Endodermal cell (in vitro differentiated cells): ENCODE data around the gene UBE2Q2. TPM values are rescaled to one million over a fixed set of nuclear protein-coding genes. Genes with fewer than 3 reads are reported as not detected.
A peak's percentile ranks its signal among the peaks of the same experiment; 100 is the strongest.
"Not testable (repeated sequence)": the region's sequence is repeated elsewhere in the genome, so short reads cannot be mapped to it uniquely, and the experiment has no call there.

ENCODE experiments used
- DNase-seq: peaks from one replicate; pipeline ENCODE4 v3.0.0-alpha.2; 2017
- H3K27ac ChIP-seq: 2 replicates; pipeline ENCODE4 v1.5.1; 2013; ENCODE audit warnings: mild to moderate bottlenecking, low read depth, low read length, moderate library complexity
- H3K27me3 ChIP-seq: 2 replicates; pipeline ENCODE4 v1.6.1; 2013; ENCODE audit warnings: mild to moderate bottlenecking, low read length, moderate library complexity; ENCODE audit not compliant: insufficient read depth, control insufficient read depth, poor library complexity, severe bottlenecking
- H3K36me3 ChIP-seq: 2 replicates; pipeline ENCODE4 v1.7.0; 2013; ENCODE audit warnings: mild to moderate bottlenecking, low read length, moderate library complexity; ENCODE audit not compliant: control insufficient read depth, insufficient read depth
- H3K4me1 ChIP-seq: one replicate; pipeline ENCODE4 v1.7.0; 2013; ENCODE audit warnings: low read length; ENCODE audit not compliant: control insufficient read depth, insufficient read depth
- H3K4me3 ChIP-seq: 2 replicates; pipeline ENCODE4 v1.5.1; 2013; ENCODE audit warnings: mild to moderate bottlenecking, low read length, moderate library complexity
- H3K9ac ChIP-seq: 2 replicates; pipeline ENCODE4 v1.6.1; 2013; ENCODE audit warnings: mild to moderate bottlenecking, low read length, moderate library complexity; ENCODE audit not compliant: poor library complexity, severe bottlenecking; ENCODE audit errors: extremely low read depth
- H3K9me3 ChIP-seq: 2 replicates; pipeline ENCODE4 v1.6.1; 2013; ENCODE audit warnings: mild to moderate bottlenecking, low read length, moderate library complexity; ENCODE audit not compliant: control insufficient read depth
- H3K27ac Mint-ChIP-seq: 2 replicates; pipeline ENCODE4 v1.8.0; 2020; ENCODE audit warnings: mixed read lengths
- H3K27me3 Mint-ChIP-seq: 2 replicates; pipeline ENCODE4 v1.8.0; 2021; ENCODE audit warnings: mild to moderate bottlenecking, mixed read lengths; ENCODE audit not compliant: insufficient read depth
- H3K36me3 Mint-ChIP-seq: 2 replicates; pipeline ENCODE4 v1.8.0; 2020; ENCODE audit warnings: low read depth, mixed read lengths
- H3K4me1 Mint-ChIP-seq: 2 replicates; pipeline ENCODE4 v1.8.0; 2020; ENCODE audit warnings: mixed read lengths
- H3K4me3 Mint-ChIP-seq: 2 replicates; pipeline ENCODE4 v1.8.0; 2020; ENCODE audit warnings: mild to moderate bottlenecking, moderate library complexity, mixed read lengths
- H3K9me3 Mint-ChIP-seq: 2 replicates; pipeline ENCODE4 v1.8.0; 2020; ENCODE audit warnings: mild to moderate bottlenecking, mixed read lengths
- WGBS, 2 experiments: methylation state at CpG; one replicate each; pipeline versions ENCODE4 v1.1.5 to v1.1.7; 2013; ENCODE audit warnings: missing lambda C conversion rate in 2 of 2, mixed read lengths in 1 of 2; ENCODE audit not compliant: insufficient coverage in 1 of 2, insufficient read length in 1 of 2; 5-methylcytosine and 5-hydroxymethylcytosine counted together
- total RNA-seq, 2 donors: library from RNA; stranded (reverse); fragmentation: NEBNext Ultra II Directional in 1 of 2; extraction: Animal tissue kit (Norgen Biotek cat#: 25700) in 1 of 2; gene quantifications; 2 replicates in 1 of 2; 3 replicates in 1 of 2; pipeline ENCODE4 v1.2.1, GENCODE V29; 2021
- TF ChIP-seq, protein P1 (sequence below): fragments of 200-600 bp; sonication (generic); conservative IDR thresholded peaks from 2 replicates; pipeline ENCODE4 v1.5.0; 2021; ENCODE audit warnings: antibody characterized with exemption, mild to moderate bottlenecking

UBE2Q2 gene
- total RNA-seq, 2 donors from 2014 or later, result 29.5 to 37.1 TPM

DNA sequence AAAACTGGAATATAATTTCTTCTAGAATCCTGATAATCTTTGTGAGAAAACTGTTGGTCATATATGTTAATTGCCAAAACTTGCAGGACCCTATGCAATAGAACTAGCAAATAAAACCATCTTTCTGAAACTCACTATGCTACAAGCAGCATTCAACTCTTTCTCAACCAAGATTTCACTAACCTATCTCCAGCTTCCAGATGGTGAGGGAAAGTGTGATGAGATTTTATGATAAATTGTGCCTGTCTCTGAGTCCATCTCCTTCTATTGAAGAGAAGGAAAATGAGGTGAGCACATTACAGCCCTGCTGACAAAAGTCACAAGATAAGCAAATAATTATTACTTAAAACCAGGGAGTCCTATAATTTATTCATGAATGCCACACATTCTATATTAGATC lies 44.1 kb upstream of the UBE2Q2 start:
- H3K27ac ChIP-seq, result no peak overlapping the region
- Mint-ChIP-seq H3K4me1 (peaks cover 2% of the 10 kb centered on the region), H3K27ac (no peak overlapping the region), H3K27me3 (peaks cover 42% of the 10 kb centered on the region), H3K36me3 (no peaks in the 10 kb centered on the region), H3K9me3 (no peaks in the 10 kb centered on the region), H3K4me3 (no peak overlapping the region)
- H3K9me3 ChIP-seq, result no peaks in the 10 kb centered on the region
- TF ChIP-seq, protein P1, sequence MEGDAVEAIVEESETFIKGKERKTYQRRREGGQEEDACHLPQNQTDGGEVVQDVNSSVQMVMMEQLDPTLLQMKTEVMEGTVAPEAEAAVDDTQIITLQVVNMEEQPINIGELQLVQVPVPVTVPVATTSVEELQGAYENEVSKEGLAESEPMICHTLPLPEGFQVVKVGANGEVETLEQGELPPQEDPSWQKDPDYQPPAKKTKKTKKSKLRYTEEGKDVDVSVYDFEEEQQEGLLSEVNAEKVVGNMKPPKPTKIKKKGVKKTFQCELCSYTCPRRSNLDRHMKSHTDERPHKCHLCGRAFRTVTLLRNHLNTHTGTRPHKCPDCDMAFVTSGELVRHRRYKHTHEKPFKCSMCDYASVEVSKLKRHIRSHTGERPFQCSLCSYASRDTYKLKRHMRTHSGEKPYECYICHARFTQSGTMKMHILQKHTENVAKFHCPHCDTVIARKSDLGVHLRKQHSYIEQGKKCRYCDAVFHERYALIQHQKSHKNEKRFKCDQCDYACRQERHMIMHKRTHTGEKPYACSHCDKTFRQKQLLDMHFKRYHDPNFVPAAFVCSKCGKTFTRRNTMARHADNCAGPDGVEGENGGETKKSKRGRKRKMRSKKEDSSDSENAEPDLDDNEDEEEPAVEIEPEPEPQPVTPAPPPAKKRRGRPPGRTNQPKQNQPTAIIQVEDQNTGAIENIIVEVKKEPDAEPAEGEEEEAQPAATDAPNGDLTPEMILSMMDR, result no peak
- DNase-seq, result no peak
- H3K4me1 ChIP-seq, result no peaks in the 10 kb centered on the region
- H3K4me3 ChIP-seq, result no peak overlapping the region
- no peaks in the 10 kb centered on the region for H3K36me3 ChIP-seq
- H3K27me3 ChIP-seq, result peaks cover 21% of the 10 kb centered on the region
- H3K9ac ChIP-seq, result no peak overlapping the region

DNA sequence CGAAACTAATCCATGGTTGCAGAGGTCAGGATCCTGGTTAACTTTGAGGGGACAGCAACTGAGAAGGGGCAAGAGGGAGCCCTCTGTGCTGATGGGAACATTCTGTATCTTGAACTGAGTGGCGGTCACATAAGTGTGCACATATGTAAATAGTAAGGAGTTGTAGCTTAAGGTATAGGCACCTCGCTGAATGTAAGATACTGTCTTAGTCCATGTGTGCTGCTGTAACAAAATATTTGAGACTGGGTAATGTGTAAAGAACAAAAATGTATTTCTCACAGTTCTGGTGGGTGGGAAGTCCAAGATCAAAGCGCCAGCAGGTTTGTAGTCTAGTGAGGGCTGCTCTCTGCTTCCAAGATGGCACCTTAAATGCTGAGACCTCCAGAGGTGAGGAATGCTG lies 42.8 kb upstream of the UBE2Q2 start:
- not testable (repeated sequence) for H3K4me3 ChIP-seq, H3K27ac ChIP-seq, H3K4me1 Mint-ChIP-seq, H3K27ac Mint-ChIP-seq, DNase-seq, H3K9ac ChIP-seq, H3K36me3 Mint-ChIP-seq, H3K4me1 ChIP-seq, H3K4me3 Mint-ChIP-seq, H3K36me3 ChIP-seq, H3K9me3 ChIP-seq, H3K9me3 Mint-ChIP-seq
- H3K27me3 ChIP-seq, result peaks cover 21% of the 10 kb centered on the region
- peaks cover 44% of the 10 kb centered on the region for H3K27me3 Mint-ChIP-seq
- WGBS, 2 experiments, result 91 to 94% methylated on average over 2 to 4 of the region's 4 CpGs

DNA sequence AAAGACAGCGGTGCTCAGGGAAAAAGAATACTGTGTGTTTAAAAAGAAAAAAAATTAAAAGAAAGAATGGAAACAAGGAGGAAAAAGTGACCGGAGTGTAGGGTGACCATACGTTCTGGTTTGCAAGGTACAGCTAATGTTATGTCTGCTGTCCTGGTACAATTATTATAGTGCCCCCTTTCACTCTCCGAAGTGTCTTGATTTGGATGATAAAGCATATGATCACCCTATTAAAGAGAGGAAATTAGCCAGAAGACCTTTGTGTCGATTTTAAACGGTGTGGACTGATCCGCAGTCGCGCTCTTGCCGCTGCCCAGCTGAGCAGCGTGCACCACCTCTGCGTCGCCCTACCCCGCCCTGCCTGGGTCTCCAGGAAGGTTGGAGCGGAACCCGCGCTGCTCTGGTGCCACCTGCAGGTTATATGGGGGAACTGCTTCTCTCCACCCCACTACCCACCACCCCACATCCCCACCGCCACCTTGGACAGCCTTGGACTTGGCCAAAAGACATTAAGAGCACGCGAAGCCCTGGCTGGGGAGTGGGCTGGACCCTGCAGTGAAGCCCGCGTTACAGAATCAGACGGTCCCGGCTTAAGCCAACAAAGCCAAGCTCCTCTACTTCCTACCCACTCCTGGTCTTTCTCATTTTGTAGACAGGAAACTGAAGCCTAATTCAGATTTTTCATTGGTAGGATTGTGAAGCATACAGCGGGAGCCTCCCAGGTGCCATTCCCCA lies 41.2 kb upstream of the UBE2Q2 start:
- H3K9ac ChIP-seq, result no peak overlapping the region
- peak; percentile 95 for DNase-seq
- Mint-ChIP-seq H3K27ac (no peak overlapping the region), H3K36me3 (no peaks in the 10 kb centered on the region), H3K4me1 (peaks cover 2% of the 10 kb centered on the region), H3K27me3 (peaks cover 47% of the 10 kb centered on the region), H3K4me3 (peak overlapping the region; percentile 37), H3K9me3 (no peaks in the 10 kb centered on the region)
- no peak overlapping the region for H3K27ac ChIP-seq
- no peaks in the 10 kb centered on the region for H3K36me3 ChIP-seq
- no peaks in the 10 kb centered on the region for H3K4me1 ChIP-seq
- peaks cover 21% of the 10 kb centered on the region for H3K27me3 ChIP-seq
- peak overlapping the region; percentile 44 for H3K4me3 ChIP-seq
- 14 to 18% methylated on average over 13 to 25 of the region's 25 CpGs for WGBS, 2 experiments
- H3K9me3 ChIP-seq, result no peaks in the 10 kb centered on the region
- TF ChIP-seq, protein P1, result peak; percentile 95

DNA sequence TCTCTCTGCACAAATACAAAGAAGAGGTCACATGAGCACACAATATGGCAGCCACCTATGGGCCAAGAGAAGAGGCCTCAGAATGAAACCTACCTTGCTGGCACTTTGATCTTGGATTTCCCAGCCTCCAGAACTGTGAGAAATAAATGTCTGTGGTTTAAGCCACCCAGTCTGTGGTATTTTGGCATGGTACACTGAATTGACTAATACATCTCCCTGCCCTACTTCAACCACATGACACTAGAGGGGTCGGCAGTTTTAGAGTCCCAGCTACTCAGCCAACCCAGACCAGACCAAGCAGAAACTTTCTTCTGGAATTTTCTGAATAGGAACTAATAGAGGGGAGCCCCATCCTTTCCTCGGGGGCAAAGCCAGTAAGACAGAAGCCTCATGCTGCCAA lies 35.8 kb upstream of the UBE2Q2 start:
- H3K4me1 ChIP-seq, H3K4me3 Mint-ChIP-seq, H3K27ac ChIP-seq, H3K4me3 ChIP-seq, H3K4me1 Mint-ChIP-seq, DNase-seq, H3K9me3 Mint-ChIP-seq, H3K9me3 ChIP-seq, H3K36me3 ChIP-seq, H3K36me3 Mint-ChIP-seq, H3K27ac Mint-ChIP-seq, H3K9ac ChIP-seq, H3K27me3 ChIP-seq: not testable (repeated sequence)
- H3K27me3 Mint-ChIP-seq, result peaks cover 14% of the 10 kb centered on the region
- 46% methylated on average over 2 of the region's 2 CpGs; no CpG with 5 or more reads in 1 of the 2 experiments for WGBS, 2 experiments

DNA sequence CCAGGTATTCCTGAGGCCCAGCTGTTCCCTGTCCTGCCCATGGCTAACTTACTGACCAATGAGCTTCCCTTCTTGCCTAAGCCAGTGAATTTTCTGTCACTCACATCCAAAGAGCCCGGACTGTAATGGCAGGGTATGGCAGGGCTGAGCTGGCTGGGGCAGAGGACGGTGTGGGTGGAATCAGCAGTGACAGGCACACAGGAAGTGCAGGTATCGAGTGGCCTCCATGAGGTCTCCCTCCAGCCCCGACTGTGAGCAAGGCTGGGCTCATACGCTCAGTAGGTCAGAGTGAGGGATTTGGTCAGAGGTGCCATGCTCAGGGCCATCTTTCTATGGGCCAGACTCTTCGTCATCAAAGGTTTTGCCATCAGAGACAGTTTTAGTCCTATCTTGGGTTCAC lies 35.2 kb upstream of the UBE2Q2 start:
- DNase-seq, H3K36me3 ChIP-seq, H3K36me3 Mint-ChIP-seq, H3K27ac Mint-ChIP-seq, H3K9me3 Mint-ChIP-seq, H3K27me3 ChIP-seq, H3K9me3 ChIP-seq, H3K4me1 ChIP-seq, H3K9ac ChIP-seq, H3K4me1 Mint-ChIP-seq, H3K4me3 ChIP-seq, H3K27ac ChIP-seq, H3K4me3 Mint-ChIP-seq: not testable (repeated sequence)
- H3K27me3 Mint-ChIP-seq, result peaks cover 11% of the 10 kb centered on the region
- 89 to 94% methylated on average over 1 to 6 of the region's 6 CpGs for WGBS, 2 experiments
